AG08395 (cell line): Measurements from ENCODE around the gene ATP6V0E2.
"Not testable (repeated sequence)": the region's sequence is repeated elsewhere in the genome, so short reads cannot be mapped to it uniquely, and the experiment has no call there.

ENCODE experiments used
- DNase-seq: peaks from one replicate; pipeline ENCODE4 v3.0.0; 2012; ENCODE audit warnings: mixed read lengths, low spot score

The ATP6V0E2 gene

DNA sequence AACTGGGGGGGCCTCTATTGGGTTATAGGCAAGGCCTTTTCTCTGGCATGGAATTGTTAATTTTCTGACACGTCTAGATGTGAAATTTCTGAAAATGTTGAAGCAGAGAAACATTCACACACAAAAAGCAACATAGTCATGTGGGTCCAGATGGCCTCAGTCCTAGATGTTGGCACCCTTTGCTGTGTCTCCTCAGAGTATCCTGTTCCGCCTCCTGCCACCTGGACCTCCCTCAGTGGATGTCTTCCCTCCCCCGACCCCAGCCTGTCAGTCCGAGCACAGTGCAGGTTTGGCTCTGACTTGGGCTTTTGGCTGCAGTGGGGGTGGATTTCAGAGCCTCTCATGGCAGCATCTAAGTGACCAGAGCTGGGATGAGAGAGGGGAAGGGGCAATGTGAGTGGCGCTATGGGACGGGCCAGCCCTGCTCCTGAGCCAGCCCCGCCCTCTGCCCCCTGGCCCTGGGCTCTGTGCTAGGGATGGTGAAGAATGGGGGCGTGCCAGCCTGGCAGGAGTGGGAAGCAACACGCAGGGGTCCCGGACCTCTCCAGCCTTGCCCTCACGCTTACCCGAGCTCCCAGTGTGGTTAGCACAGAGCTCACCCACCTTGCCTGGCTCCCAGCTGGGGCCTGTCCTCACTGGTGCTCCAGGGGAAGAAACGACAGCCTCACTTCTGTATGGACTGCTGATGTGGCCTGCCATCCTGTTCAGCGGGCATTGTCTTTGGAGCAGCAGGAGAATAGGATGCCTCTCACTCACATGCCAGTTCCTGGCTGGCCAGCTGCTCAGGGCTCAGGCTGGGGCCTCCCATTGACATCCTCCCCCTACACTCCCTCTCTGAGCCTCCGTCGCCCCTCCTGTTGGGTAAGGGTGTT, 6.2 kb downstream of the ATP6V0E2 start:
- no peak for DNase-seq

GRCh38 chr7:149880638-149881311, 7.0 kb downstream of the ATP6V0E2 start:
- no peak for DNase-seq

DNA sequence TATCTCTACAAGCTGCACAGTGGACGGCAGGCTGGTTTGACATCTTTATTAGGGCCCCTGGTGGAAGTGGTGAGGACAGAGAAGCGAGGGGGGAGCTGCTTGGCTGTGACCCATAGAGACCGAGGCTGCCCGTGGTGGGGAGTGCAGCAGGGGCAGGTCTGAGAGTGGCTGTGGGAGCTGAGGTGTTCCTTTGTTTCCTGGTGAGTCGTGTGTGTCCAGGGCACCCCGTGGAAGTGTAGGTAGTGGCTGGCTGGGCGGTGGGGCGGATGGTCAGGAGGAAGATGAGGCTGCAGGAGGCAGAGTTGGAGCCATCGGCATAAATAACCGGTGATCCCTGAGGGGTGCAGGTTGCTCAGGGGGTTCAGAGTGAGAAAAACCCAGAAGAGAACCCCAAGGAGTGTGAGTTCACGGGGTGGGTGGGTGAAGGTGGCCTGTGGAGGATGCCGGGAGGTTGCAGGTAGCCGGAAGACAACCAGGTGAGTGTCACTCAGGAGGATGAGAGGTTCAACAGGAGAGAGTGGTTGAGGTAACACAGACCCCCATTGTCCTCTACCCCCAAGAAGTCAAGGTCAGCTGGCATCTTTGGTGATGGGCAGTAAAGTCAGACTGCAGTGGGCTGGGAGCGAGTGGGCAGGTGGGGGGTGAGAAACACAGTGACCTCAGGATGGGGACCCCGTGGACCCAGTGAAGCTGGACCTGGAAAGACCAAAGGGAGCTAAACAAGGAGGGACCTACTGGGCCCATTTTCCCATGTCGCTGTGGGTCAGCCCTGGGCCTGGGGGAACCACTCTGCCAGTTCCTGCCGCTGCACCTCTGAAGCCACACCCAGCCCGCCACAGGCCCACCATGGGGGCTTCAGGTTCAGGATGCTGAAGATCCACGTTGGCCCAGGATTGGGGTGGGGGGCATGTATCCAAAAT, 7.8 kb downstream of the ATP6V0E2 start:
- no peak for DNase-seq

GRCh38 chr7:149882248-149883047, 8.7 kb downstream of the ATP6V0E2 start:
- no peak for DNase-seq

DNA sequence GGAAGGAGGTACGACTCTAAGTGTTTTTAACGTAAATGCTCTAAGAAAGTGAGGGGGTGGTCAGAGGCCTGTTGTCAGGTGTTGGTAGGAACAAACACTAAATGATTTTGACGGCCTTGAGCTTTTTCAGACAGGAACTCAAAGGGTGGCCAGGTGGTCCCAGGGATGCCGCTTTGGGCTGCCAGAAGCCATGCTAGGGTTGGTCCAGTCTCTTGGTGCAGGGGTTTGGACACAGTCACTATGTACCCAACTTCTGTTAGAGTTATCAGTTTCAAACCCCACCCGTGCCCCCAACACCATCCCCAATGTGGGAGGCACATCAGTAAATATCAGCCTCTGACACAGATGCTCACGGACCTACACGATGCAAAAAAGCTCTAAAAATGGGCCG, 9.3 kb downstream of the ATP6V0E2 start:
- DNase-seq = no peak

- DNase-seq = no peak
These were observed 9.7 kb downstream of the ATP6V0E2 start for GRCh38 chr7:149883452-149883861.

- DNase-seq = no peak
These were observed 10.2 kb downstream of the ATP6V0E2 start for GRCh38 chr7:149884016-149884415.

GRCh38 chr7:149884541-149884940, 10.8 kb downstream of the ATP6V0E2 start:
- DNase-seq = no peak

GRCh38 chr7:149885191-149886017, 11.6 kb downstream of the ATP6V0E2 start:
- DNase-seq = no peak

GRCh38 chr7:149886018-149886415, 12.2 kb downstream of the ATP6V0E2 start:
- no peak for DNase-seq

DNA sequence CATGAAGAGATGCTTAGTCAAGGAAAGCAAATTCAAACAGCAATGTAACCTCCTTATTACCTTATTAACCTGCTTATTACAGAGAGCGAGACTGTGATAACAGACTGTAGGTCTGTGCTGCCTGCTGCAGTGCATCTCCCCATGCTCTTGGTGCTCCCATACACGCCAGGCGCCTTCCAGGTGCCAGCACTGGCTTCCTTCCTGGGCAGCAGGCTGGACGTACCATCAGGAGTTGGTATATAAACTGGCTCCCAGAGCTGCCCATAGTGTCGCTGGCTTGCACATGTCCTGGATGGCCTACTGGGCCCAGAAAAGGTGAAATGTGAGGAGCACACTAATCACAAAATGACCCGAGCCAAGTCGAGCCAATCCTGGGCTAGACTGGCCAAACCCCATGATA, 13.5 kb downstream of the ATP6V0E2 start:
- no peak for DNase-seq

GRCh38 chr7:149890715-149891114, 16.9 kb downstream of the ATP6V0E2 start:
- not testable (repeated sequence) for DNase-seq

GRCh38 chr7:149894957-149895356, 21.2 kb downstream of the ATP6V0E2 start:
- not testable (repeated sequence) for DNase-seq

GRCh38 chr7:149907776-149908376, 34.1 kb downstream of the ATP6V0E2 start:
- DNase-seq = not testable (repeated sequence)

DNA sequence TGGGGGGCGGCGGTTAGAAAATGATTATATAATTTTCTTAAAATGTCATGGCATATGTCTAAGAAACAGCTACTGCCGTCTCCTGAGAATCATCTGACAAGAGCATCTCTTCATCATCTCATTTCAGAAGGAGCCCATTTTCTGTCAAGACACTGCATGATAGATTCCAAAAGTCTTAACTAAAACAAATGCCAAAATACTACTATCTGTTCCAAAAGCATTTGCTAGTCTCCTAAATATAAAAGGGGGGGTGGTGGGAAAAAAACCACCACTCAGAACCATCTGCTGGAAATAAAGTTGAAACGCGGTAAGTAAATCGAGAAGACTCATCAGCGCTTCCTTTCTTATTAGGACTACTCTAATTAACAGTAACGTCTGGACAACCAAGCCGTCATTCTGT, 36.5 kb downstream of the ATP6V0E2 start:
- not testable (repeated sequence) for DNase-seq

DNA sequence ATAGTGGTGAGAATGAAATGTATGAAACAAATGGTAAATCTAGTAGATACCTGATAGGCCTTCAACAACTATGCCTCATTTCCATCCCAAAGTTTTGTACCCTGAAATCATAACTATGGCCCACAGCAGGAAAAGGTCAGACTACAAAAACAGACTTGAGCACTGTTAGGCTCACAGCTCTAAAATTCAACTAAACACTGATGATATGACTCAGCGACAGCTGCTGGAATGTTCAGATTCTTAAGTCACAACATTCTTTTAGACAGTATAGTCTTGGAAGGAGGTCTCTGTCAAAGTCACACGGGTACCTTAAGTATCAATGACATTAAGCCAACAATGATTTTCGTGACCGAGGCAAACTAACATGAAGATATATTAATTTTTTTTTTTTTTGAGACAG, 38.4 kb downstream of the ATP6V0E2 start:
- DNase-seq = not testable (repeated sequence)

DNA sequence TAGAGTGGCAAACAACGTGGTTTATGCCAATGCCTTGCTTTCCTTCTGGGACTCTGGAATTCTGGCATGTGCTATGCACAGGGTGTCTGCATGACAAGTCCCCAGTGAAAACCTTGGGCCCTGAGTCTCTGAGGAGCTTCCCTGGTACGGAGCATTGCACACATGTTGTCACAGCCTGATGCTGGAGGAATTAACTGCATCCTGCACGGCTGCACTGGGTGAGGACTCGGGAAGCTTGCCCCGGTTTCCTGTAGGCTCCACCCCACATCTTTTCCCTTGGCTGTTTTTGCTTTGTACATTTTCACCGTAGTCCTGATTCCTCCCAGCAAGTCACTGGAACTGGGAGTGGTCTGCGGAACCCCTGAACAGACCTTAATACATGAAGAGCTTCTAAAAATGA, 52.6 kb downstream of the ATP6V0E2 start:
- not testable (repeated sequence) for DNase-seq
